ENCODE results near the gene PROSER2. TPM values are rescaled to one million over a fixed set of nuclear protein-coding genes. Genes with fewer than 3 reads are reported as not detected.

Gene PROSER2
- total and polyA plus RNA-seq, 3 experiments from 2014 or later, result 1.5 to 2.4 (median 1.7) TPM

- no peaks in the 10 kb centered on the region for H3K4me1 Mint-ChIP-seq
- H3K27ac Mint-ChIP-seq, result no peak overlapping the region
- Histone ChIP-seq H3K4me3 (ENCODE audit: low read length) (no peak overlapping the region), H3K27ac (ENCODE audit: low read depth, low read length) (no peak overlapping the region), H3K9me3 (ENCODE audit: low read length) (no peaks in the 10 kb centered on the region), H3K4me1 (ENCODE audit: insufficient read depth, low read length) (no peaks in the 10 kb centered on the region), H3K27me3 (ENCODE audit: insufficient read depth, low read length, poor library complexity, severe bottlenecking) (no peaks in the 10 kb centered on the region), H3K36me3 (ENCODE audit: insufficient read depth, low read length) (no peaks in the 10 kb centered on the region)
- POLR2A ChIA-PET, result no interaction called here
- no peaks in the 10 kb centered on the region for H3K36me3 Mint-ChIP-seq
- H3K27me3 Mint-ChIP-seq, result peaks cover 0 to 6% of the 10 kb centered on the region in 2 donors
- H3K4me3 Mint-ChIP-seq, result no peak overlapping the region
- CTCF ChIA-PET, result interaction anchor here (1.4 kb wide), 1 partner anchor 15 kb away, joined by 4 read pairs; no protein-coding TSS in a partner anchor
- H3K9me3 Mint-ChIP-seq, result no peaks in the 10 kb centered on the region
- no peak for DNase-seq
Measured at GRCh38 chr10:11797281-11797680, 25.9 kb upstream of the PROSER2 start.

GRCh38 chr10:11797847-11798633 lies 25.1 kb upstream of the PROSER2 start:
- Histone ChIP-seq H3K27me3 (ENCODE audit: insufficient read depth, low read length, poor library complexity, severe bottlenecking) (no peaks in the 10 kb centered on the region), H3K4me1 (ENCODE audit: insufficient read depth, low read length) (no peaks in the 10 kb centered on the region), H3K27ac (ENCODE audit: low read depth, low read length) (no peak overlapping the region), H3K4me3 (ENCODE audit: low read length) (no peak overlapping the region), H3K9me3 (ENCODE audit: low read length) (no peaks in the 10 kb centered on the region), H3K36me3 (ENCODE audit: insufficient read depth, low read length) (no peaks in the 10 kb centered on the region)
- Mint-ChIP-seq H3K4me3 (no peak overlapping the region), H3K27me3 (peaks cover 0 to 4% of the 10 kb centered on the region in 2 donors), H3K4me1 (no peaks in the 10 kb centered on the region), H3K9me3 (no peaks in the 10 kb centered on the region), H3K36me3 (no peaks in the 10 kb centered on the region), H3K27ac (no peak overlapping the region)
- ChIA-PET CTCF (interaction anchor here (1.4 kb wide), 1 partner anchor 16 kb away, joined by 4 read pairs; no protein-coding TSS in a partner anchor), POLR2A (no interaction called here)
- DNase-seq, result no peak

- H3K4me1 ChIP-seq (ENCODE audit: insufficient read depth, low read length), result no peaks in the 10 kb centered on the region
- no peak overlapping the region for H3K4me3 ChIP-seq (ENCODE audit: low read length)
- POLR2A ChIA-PET, result no interaction called here
- H3K27me3 Mint-ChIP-seq, result peaks cover 0 to 4% of the 10 kb centered on the region in 2 donors
- H3K27me3 ChIP-seq (ENCODE audit: insufficient read depth, low read length, poor library complexity, severe bottlenecking), result no peaks in the 10 kb centered on the region
- no peaks in the 10 kb centered on the region for H3K9me3 Mint-ChIP-seq
- H3K27ac ChIP-seq (ENCODE audit: low read depth, low read length), result no peak overlapping the region
- CTCF ChIA-PET, result no interaction called here
- H3K27ac Mint-ChIP-seq, result no peak overlapping the region
- H3K36me3 ChIP-seq (ENCODE audit: insufficient read depth, low read length), result no peaks in the 10 kb centered on the region
- no peak overlapping the region for H3K4me3 Mint-ChIP-seq
- DNase-seq, result no peak
- H3K9me3 ChIP-seq (ENCODE audit: low read length), result no peaks in the 10 kb centered on the region
- H3K4me1 Mint-ChIP-seq, result no peaks in the 10 kb centered on the region
- H3K36me3 Mint-ChIP-seq, result no peaks in the 10 kb centered on the region
Measured at GRCh38 chr10:11798845-11799735, 24.1 kb upstream of the PROSER2 start.

GRCh38 chr10:11799736-11800080 lies 23.4 kb upstream of the PROSER2 start:
- no peaks in the 10 kb centered on the region for H3K27me3 ChIP-seq (ENCODE audit: insufficient read depth, low read length, poor library complexity, severe bottlenecking)
- CTCF ChIA-PET, result no interaction called here
- POLR2A ChIA-PET, result no interaction called here

GRCh38 chr10:11804336-11804735 lies 18.8 kb upstream of the PROSER2 start:
- no peaks in the 10 kb centered on the region for H3K9me3 Mint-ChIP-seq
- H3K4me1 Mint-ChIP-seq, result no peaks in the 10 kb centered on the region
- no peak overlapping the region for H3K4me3 Mint-ChIP-seq
- ChIA-PET POLR2A (no interaction called here), CTCF (no interaction called here)
- no peak overlapping the region for H3K27ac ChIP-seq (ENCODE audit: low read depth, low read length)
- H3K27ac Mint-ChIP-seq, result no peak overlapping the region
- H3K4me1 ChIP-seq (ENCODE audit: insufficient read depth, low read length), result no peaks in the 10 kb centered on the region
- H3K4me3 ChIP-seq (ENCODE audit: low read length), result no peak overlapping the region
- H3K9me3 ChIP-seq (ENCODE audit: low read length), result no peaks in the 10 kb centered on the region
- H3K36me3 Mint-ChIP-seq, result no peaks in the 10 kb centered on the region
- no peak for DNase-seq
- no peaks in the 10 kb centered on the region for H3K36me3 ChIP-seq (ENCODE audit: insufficient read depth, low read length)
- peaks cover 3 to 25% of the 10 kb centered on the region in 2 donors for H3K27me3 Mint-ChIP-seq
- H3K27me3 ChIP-seq (ENCODE audit: insufficient read depth, low read length, poor library complexity, severe bottlenecking), result no peaks in the 10 kb centered on the region

More at GRCh38 chr10:11799736-11800080, 23.4 kb upstream of the PROSER2 start:
- Mint-ChIP-seq H3K36me3 (no peaks in the 10 kb centered on the region), H3K27me3 (peaks cover 0 to 4% of the 10 kb centered on the region in 2 donors), H3K9me3 (no peaks in the 10 kb centered on the region), H3K27ac (no peak overlapping the region), H3K4me1 (no peaks in the 10 kb centered on the region), H3K4me3 (no peak overlapping the region)
- no peak for DNase-seq
- no peaks in the 10 kb centered on the region for H3K9me3 ChIP-seq (ENCODE audit: low read length)
- H3K36me3 ChIP-seq (ENCODE audit: insufficient read depth, low read length), result no peaks in the 10 kb centered on the region
- no peaks in the 10 kb centered on the region for H3K4me1 ChIP-seq (ENCODE audit: insufficient read depth, low read length)
- H3K4me3 ChIP-seq (ENCODE audit: low read length), result no peak overlapping the region
- no peak overlapping the region for H3K27ac ChIP-seq (ENCODE audit: low read depth, low read length)

- Histone ChIP-seq H3K4me1 (ENCODE audit: insufficient read depth, low read length) (no peaks in the 10 kb centered on the region), H3K36me3 (ENCODE audit: insufficient read depth, low read length) (no peaks in the 10 kb centered on the region), H3K4me3 (ENCODE audit: low read length) (no peak overlapping the region), H3K9me3 (ENCODE audit: low read length) (no peaks in the 10 kb centered on the region), H3K27me3 (ENCODE audit: insufficient read depth, low read length, poor library complexity, severe bottlenecking) (no peaks in the 10 kb centered on the region), H3K27ac (ENCODE audit: low read depth, low read length) (no peak overlapping the region)
- no peaks in the 10 kb centered on the region for H3K4me1 Mint-ChIP-seq
- no peak overlapping the region for H3K4me3 Mint-ChIP-seq
- ChIA-PET CTCF (no interaction called here), POLR2A (no interaction called here)
- peaks cover 6 to 31% of the 10 kb centered on the region in 2 donors for H3K27me3 Mint-ChIP-seq
- H3K36me3 Mint-ChIP-seq, result no peaks in the 10 kb centered on the region
- H3K27ac Mint-ChIP-seq, result no peak overlapping the region
- no peak for DNase-seq
- H3K9me3 Mint-ChIP-seq, result no peaks in the 10 kb centered on the region
Measured at GRCh38 chr10:11805792-11806191, 17.4 kb upstream of the PROSER2 start.

- H3K27ac Mint-ChIP-seq, result no peak overlapping the region
- no peak for DNase-seq
- POLR2A ChIA-PET, result no interaction called here
- Histone ChIP-seq H3K27me3 (ENCODE audit: insufficient read depth, low read length, poor library complexity, severe bottlenecking) (no peaks in the 10 kb centered on the region), H3K9me3 (ENCODE audit: low read length) (no peaks in the 10 kb centered on the region), H3K4me3 (ENCODE audit: low read length) (no peak overlapping the region), H3K36me3 (ENCODE audit: insufficient read depth, low read length) (no peaks in the 10 kb centered on the region), H3K4me1 (ENCODE audit: insufficient read depth, low read length) (no peaks in the 10 kb centered on the region), H3K27ac (ENCODE audit: low read depth, low read length) (no peak overlapping the region)
- no peak overlapping the region for H3K4me3 Mint-ChIP-seq
- CTCF ChIA-PET, result interaction anchor here (1.5 kb wide), 1 partner anchor 22 kb away, joined by 3 read pairs; no protein-coding TSS in a partner anchor
- no peaks in the 10 kb centered on the region for H3K4me1 Mint-ChIP-seq
- no peaks in the 10 kb centered on the region for H3K36me3 Mint-ChIP-seq
- H3K27me3 Mint-ChIP-seq, result peaks cover 6 to 33% of the 10 kb centered on the region in 2 donors
- H3K9me3 Mint-ChIP-seq, result no peaks in the 10 kb centered on the region
Measured at GRCh38 chr10:11806706-11807105, 16.4 kb upstream of the PROSER2 start.

GRCh38 chr10:11808808-11809207 lies 14.3 kb upstream of the PROSER2 start:
- H3K9me3 Mint-ChIP-seq, result no peaks in the 10 kb centered on the region
- H3K9me3 ChIP-seq (ENCODE audit: low read length), result no peaks in the 10 kb centered on the region
- H3K27me3 Mint-ChIP-seq, result peaks cover 6 to 33% of the 10 kb centered on the region in 2 donors
- no peak overlapping the region for H3K27ac ChIP-seq (ENCODE audit: low read depth, low read length)
- no peak overlapping the region for H3K27ac Mint-ChIP-seq
- no peaks in the 10 kb centered on the region for H3K4me1 ChIP-seq (ENCODE audit: insufficient read depth, low read length)
- DNase-seq, result no peak
- no peaks in the 10 kb centered on the region for H3K36me3 Mint-ChIP-seq
- no peaks in the 10 kb centered on the region for H3K27me3 ChIP-seq (ENCODE audit: insufficient read depth, low read length, poor library complexity, severe bottlenecking)
- no peaks in the 10 kb centered on the region for H3K4me1 Mint-ChIP-seq
- no peak overlapping the region for H3K4me3 Mint-ChIP-seq
- no peak overlapping the region for H3K4me3 ChIP-seq (ENCODE audit: low read length)
- H3K36me3 ChIP-seq (ENCODE audit: insufficient read depth, low read length), result no peaks in the 10 kb centered on the region
- ChIA-PET CTCF (no interaction called here), POLR2A (no interaction called here)
